ENCODE measurements around the gene LRMDA. TPM values are rescaled to one million over a fixed set of nuclear protein-coding genes. Genes with fewer than 3 reads are reported as not detected.

LRMDA gene
- total and polyA plus RNA-seq, 2 of the 13 experiments (the other 11 are each of a cell fraction or from before 2014, with no cell fraction given): 13.4 to 22.0 TPM

GRCh38 chr10:75440271-75440793 lies 8.9 kb downstream of the LRMDA start (continued):
- no peak for TF ChIP-seq ETS1 (CRISPR knock-in tag; IDR thresholded peaks at IDR 0.05)
- TF ChIP-seq SRSF9 (IDR thresholded peaks at IDR 0.05; ENCODE audit: borderline replicate concordance, insufficient read depth, low read depth, low read length, poor library complexity, severe bottlenecking): no peak
- no peak for TF ChIP-seq HCFC1 (IDR thresholded peaks at IDR 0.05; ENCODE audit: low read depth, low read length)
- no peak for TF ChIP-seq HHEX (CRISPR knock-in tag; IDR thresholded peaks at IDR 0.05)
- TF ChIP-seq ZNF7 (CRISPR knock-in tag; IDR thresholded peaks at IDR 0.05): no peak
- no peak for TF ChIP-seq ZNF256 (CRISPR knock-in tag; conservative IDR thresholded peaks at IDR 0.05)
- no peak for TF ChIP-seq MYPOP (CRISPR knock-in tag; IDR thresholded peaks at IDR 0.05)
- peak; percentile 91 for TF ChIP-seq ZSCAN25 (CRISPR knock-in tag; IDR thresholded peaks at IDR 0.05)
- no peak for TF ChIP-seq ZNF598 (CRISPR knock-in tag; IDR thresholded peaks at IDR 0.05; ENCODE audit: borderline replicate concordance)
- no peak for TF ChIP-seq ZNF280B (CRISPR knock-in tag; IDR thresholded peaks at IDR 0.05; ENCODE audit: borderline replicate concordance)
- TF ChIP-seq ZNF556 (CRISPR knock-in tag; IDR thresholded peaks at IDR 0.05; ENCODE audit: borderline replicate concordance): no peak
- no peak for TF ChIP-seq RFXANK (CRISPR knock-in tag; IDR thresholded peaks at IDR 0.05)
- TF ChIP-seq ZNF747 (CRISPR knock-in tag; IDR thresholded peaks at IDR 0.05; ENCODE audit: borderline replicate concordance): no peak
- TF ChIP-seq YY1 (IDR thresholded peaks at IDR 0.05; ENCODE audit: insufficient read depth, insufficient replicate concordance, low read depth, low read length): no peak
- no peak for TF ChIP-seq ZNF253 (CRISPR knock-in tag; IDR thresholded peaks at IDR 0.05; ENCODE audit: borderline replicate concordance)
- no peak for TF ChIP-seq ZNF784 (CRISPR knock-in tag; IDR thresholded peaks at IDR 0.05; ENCODE audit: borderline replicate concordance)
- TF ChIP-seq HMG20A (CRISPR knock-in tag; IDR thresholded peaks at IDR 0.05; ENCODE audit: borderline replicate concordance): no peak
- no peak for TF ChIP-seq SAP130 (CRISPR knock-in tag; IDR thresholded peaks at IDR 0.05; ENCODE audit: low read depth)
- peak; percentile 75 for TF ChIP-seq NR2F6 (IDR thresholded peaks at IDR 0.05)
- TF ChIP-seq NR2F6 (CRISPR knock-in tag; IDR thresholded peaks at IDR 0.05): peak; percentile 55
- no peak for TF ChIP-seq NFYB (CRISPR knock-in tag; IDR thresholded peaks at IDR 0.05)
- 0 out of 4 replicates have a peak, but pooled peaks of 1 of the 2 experiments have one; percentile 41 for TF ChIP-seq NR2F1 (CRISPR knock-in tag; IDR thresholded peaks at IDR 0.05)
- no peak for TF ChIP-seq ZNF766 (CRISPR knock-in tag; IDR thresholded peaks at IDR 0.05; ENCODE audit: borderline replicate concordance)
- no peak for TF ChIP-seq TFAP4 (IDR thresholded peaks at IDR 0.05; ENCODE audit: borderline replicate concordance, low read depth)
- TF ChIP-seq ZNF878 (CRISPR knock-in tag; IDR thresholded peaks at IDR 0.05): no peak
- TF ChIP-seq MTA1 (CRISPR knock-in tag; IDR thresholded peaks at IDR 0.05; ENCODE audit: borderline replicate concordance): no peak
- TF ChIP-seq ELF3 (CRISPR knock-in tag; IDR thresholded peaks at IDR 0.05): no peak
- peak; percentile 29; the same call in 1 of the 2 replicates for TF ChIP-seq ZMYM4 (CRISPR knock-in tag; IDR thresholded peaks at IDR 0.05)

Measured in HepG2 (cell line).